ENCODE results near the gene SKIC8. TPM values are rescaled to one million over a fixed set of nuclear protein-coding genes. Genes with fewer than 3 reads are reported as not detected.

SKIC8 gene
- total and polyA plus RNA-seq, 2 of the 13 experiments (the other 11 are each of a cell fraction or from before 2014, with no cell fraction given): 69.5 to 70.6 TPM

DNA sequence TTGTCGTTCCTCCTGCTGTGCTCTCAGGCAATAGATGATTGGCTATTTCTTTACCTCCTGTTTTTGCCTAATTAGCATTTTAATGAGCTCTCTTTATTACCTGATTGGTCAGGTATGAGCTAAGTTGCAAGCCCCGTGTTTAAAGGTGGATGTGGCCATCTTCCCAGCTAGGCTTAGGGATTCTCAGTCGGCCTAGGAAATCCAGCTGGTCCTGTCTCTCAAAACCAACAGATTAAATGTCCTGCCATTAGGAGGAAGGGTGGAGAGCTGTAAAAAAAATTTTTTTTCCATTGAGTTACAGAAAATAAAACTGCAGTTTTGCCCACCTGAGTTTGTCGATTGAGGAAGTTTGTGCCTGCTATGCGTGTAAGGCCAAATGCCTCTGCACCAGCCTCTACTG, 59.6 kb downstream of the SKIC8 start (continued):
- TF ChIP-seq, protein P1, sequence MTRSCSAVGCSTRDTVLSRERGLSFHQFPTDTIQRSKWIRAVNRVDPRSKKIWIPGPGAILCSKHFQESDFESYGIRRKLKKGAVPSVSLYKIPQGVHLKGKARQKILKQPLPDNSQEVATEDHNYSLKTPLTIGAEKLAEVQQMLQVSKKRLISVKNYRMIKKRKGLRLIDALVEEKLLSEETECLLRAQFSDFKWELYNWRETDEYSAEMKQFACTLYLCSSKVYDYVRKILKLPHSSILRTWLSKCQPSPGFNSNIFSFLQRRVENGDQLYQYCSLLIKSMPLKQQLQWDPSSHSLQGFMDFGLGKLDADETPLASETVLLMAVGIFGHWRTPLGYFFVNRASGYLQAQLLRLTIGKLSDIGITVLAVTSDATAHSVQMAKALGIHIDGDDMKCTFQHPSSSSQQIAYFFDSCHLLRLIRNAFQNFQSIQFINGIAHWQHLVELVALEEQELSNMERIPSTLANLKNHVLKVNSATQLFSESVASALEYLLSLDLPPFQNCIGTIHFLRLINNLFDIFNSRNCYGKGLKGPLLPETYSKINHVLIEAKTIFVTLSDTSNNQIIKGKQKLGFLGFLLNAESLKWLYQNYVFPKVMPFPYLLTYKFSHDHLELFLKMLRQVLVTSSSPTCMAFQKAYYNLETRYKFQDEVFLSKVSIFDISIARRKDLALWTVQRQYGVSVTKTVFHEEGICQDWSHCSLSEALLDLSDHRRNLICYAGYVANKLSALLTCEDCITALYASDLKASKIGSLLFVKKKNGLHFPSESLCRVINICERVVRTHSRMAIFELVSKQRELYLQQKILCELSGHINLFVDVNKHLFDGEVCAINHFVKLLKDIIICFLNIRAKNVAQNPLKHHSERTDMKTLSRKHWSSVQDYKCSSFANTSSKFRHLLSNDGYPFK (CRISPR knock-in tag; IDR thresholded peaks at IDR 0.05; ENCODE audit: borderline replicate concordance): no peak
- TF ChIP-seq, protein P2, sequence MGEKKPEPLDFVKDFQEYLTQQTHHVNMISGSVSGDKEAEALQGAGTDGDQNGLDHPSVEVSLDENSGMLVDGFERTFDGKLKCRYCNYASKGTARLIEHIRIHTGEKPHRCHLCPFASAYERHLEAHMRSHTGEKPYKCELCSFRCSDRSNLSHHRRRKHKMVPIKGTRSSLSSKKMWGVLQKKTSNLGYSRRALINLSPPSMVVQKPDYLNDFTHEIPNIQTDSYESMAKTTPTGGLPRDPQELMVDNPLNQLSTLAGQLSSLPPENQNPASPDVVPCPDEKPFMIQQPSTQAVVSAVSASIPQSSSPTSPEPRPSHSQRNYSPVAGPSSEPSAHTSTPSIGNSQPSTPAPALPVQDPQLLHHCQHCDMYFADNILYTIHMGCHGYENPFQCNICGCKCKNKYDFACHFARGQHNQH (CRISPR knock-in tag; IDR thresholded peaks at IDR 0.05): no peak
- no peak for TF ChIP-seq PAWR (CRISPR knock-in tag; IDR thresholded peaks at IDR 0.05; ENCODE audit: borderline replicate concordance)

DNA sequence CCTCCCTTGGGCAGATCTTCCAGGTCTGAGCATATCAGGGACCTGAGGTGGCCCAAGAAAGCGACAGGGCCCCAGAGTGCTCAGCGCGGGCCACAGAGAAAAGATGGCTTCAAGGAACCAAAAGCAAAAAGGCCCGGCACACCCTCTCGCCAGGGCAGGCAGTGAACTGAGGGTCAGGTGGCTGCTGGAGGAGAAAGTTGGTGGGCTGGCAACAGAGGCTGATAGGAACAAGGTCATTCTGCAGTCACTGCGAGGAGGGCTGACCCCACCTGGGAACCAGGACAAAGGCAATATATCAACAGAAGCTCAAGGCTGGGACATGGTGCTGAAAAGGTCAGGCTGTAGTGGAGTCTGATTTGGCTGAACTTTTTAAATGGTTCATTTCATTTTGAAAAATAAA, 62.3 kb downstream of the SKIC8 start:
- Histone ChIP-seq H3K36me3 (replicated peaks in 1 of 2; ENCODE audit: control insufficient read depth in 1 of 2, insufficient read depth in 2 of 2, low read length in 2 of 2) (no peaks in the 10 kb centered on the region), H3K27ac (ENCODE audit: extremely low read length, insufficient read depth, low read length) (no peak overlapping the region), H3K9ac (ENCODE audit: insufficient read depth, low read depth, low read length) (no peak overlapping the region), H3K4me1 (ENCODE audit: insufficient read depth, low read length) (peaks cover 4% of the 10 kb centered on the region), H2AFZ (ENCODE audit: low read length) (no peak overlapping the region), H3K27me3 (ENCODE audit: control insufficient read depth in 1 of 2, insufficient read depth in 2 of 2, low read length in 2 of 2) (peaks cover 3 to 30% of the 10 kb centered on the region in 2 experiments; a peak in 3 of 5 replicates), H3K4me3 (replicated peaks in 1 of 3; ENCODE audit: insufficient read depth in 1 of 3, low read depth in 2 of 3, low read length in 3 of 3) (no peak overlapping the region), H4K20me1 (ENCODE audit: insufficient read depth, low read length) (no peaks in the 10 kb centered on the region), H3K79me2 (ENCODE audit: insufficient read depth, low read length) (no peaks in the 10 kb centered on the region), H3K9me3 (ENCODE audit: low read length) (no peaks in the 10 kb centered on the region), H3K4me2 (ENCODE audit: low read depth, low read length) (no peak overlapping the region)
- in situ Hi-C loops (cut with HindIII; ENCODE audit: extremely low pct_ligation_motif_present, low pct_unique_long_range_greater_than_20kb): loop anchor here (25.0 kb wide), 1 partner anchor 275 kb away; no protein-coding TSS in a partner anchor
- no TSS peak for BruUV-seq (replicated peaks)
- ChIA-PET POLR2A (no interaction called here), CTCF (ENCODE audit: low intra/inter-chr PET ratio, low total read pairs) (no interaction called here)
- intact Hi-C loops (cut with micrococcal nuclease; ENCODE audit: unreplicated experiment): no loop called here
- 69% methylated on average over 6 of the region's 6 CpGs for WGBS (ENCODE audit: low lambda C conversion rate)
- DNase-seq (ENCODE audit: low spot score): no peak
- ATAC-seq: no peak
- no peak for FAIRE-seq
- no peak for TF ChIP-seq HOXD1 (CRISPR knock-in tag; IDR thresholded peaks at IDR 0.05)
- no peak for TF ChIP-seq FOXO1 (CRISPR knock-in tag; IDR thresholded peaks at IDR 0.05)
- no peak for TF ChIP-seq SP1 (IDR thresholded peaks at IDR 0.05)
- no peak for TF ChIP-seq SP1 (CRISPR knock-in tag; IDR thresholded peaks at IDR 0.05)
- TF ChIP-seq ZNF572 (CRISPR knock-in tag; IDR thresholded peaks at IDR 0.05): no peak
- TF ChIP-seq ZNF337 (CRISPR knock-in tag; IDR thresholded peaks at IDR 0.05; ENCODE audit: borderline replicate concordance, low read depth): no peak
- no peak for TF ChIP-seq CENPT (CRISPR knock-in tag; IDR thresholded peaks at IDR 0.05; ENCODE audit: low read depth)
- TF ChIP-seq HNF4A (CRISPR knock-in tag; IDR thresholded peaks at IDR 0.05): no peak
- TF ChIP-seq ZNF30 (CRISPR knock-in tag; IDR thresholded peaks at IDR 0.05): no peak
- TF ChIP-seq ZNF274 (CRISPR knock-in tag; IDR thresholded peaks at IDR 0.05): no peak
- TF ChIP-seq ZNF678 (CRISPR knock-in tag; IDR thresholded peaks at IDR 0.05): no peak
- no peak for TF ChIP-seq RFXAP (CRISPR knock-in tag; IDR thresholded peaks at IDR 0.05; ENCODE audit: borderline replicate concordance)
- TF ChIP-seq FOXK2 (IDR thresholded peaks at IDR 0.05): no peak
- TF ChIP-seq, protein P3, sequence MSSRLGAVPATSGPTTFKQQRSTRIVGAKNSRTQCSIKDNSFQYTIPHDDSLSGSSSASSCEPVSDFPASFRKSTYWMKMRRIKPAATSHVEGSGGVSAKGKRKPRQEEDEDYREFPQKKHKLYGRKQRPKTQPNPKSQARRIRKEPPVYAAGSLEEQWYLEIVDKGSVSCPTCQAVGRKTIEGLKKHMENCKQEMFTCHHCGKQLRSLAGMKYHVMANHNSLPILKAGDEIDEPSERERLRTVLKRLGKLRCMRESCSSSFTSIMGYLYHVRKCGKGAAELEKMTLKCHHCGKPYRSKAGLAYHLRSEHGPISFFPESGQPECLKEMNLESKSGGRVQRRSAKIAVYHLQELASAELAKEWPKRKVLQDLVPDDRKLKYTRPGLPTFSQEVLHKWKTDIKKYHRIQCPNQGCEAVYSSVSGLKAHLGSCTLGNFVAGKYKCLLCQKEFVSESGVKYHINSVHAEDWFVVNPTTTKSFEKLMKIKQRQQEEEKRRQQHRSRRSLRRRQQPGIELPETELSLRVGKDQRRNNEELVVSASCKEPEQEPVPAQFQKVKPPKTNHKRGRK (CRISPR knock-in tag; IDR thresholded peaks at IDR 0.05): no peak
- TF ChIP-seq, protein P4, sequence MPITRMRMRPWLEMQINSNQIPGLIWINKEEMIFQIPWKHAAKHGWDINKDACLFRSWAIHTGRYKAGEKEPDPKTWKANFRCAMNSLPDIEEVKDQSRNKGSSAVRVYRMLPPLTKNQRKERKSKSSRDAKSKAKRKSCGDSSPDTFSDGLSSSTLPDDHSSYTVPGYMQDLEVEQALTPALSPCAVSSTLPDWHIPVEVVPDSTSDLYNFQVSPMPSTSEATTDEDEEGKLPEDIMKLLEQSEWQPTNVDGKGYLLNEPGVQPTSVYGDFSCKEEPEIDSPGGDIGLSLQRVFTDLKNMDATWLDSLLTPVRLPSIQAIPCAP (CRISPR knock-in tag; IDR thresholded peaks at IDR 0.05; ENCODE audit: low read depth): no peak
- no peak for TF ChIP-seq REPIN1 (CRISPR knock-in tag; IDR thresholded peaks at IDR 0.05; ENCODE audit: borderline replicate concordance, low read depth)
- TF ChIP-seq CAMTA2 (CRISPR knock-in tag; IDR thresholded peaks at IDR 0.05; ENCODE audit: borderline replicate concordance): no peak
